Keratinocyte (primary cell): ENCODE measurements around the gene ERCC6.

ENCODE experiments used
- EZH2 ChIP-seq: IDR thresholded peaks from one replicate; pipeline ENCODE4 v1.6.1; 2012; ENCODE audit warnings: inconsistent platforms, mild to moderate bottlenecking, low read length, moderate library complexity
- TF ChIP-seq, protein P1 (sequence below), 3 experiments: IDR thresholded peaks in 1 of 3; conservative IDR thresholded peaks in 1 of 3; optimal IDR thresholded peaks in 1 of 3; 2 replicates in 2 of 3; 3 replicates in 1 of 3; pipeline versions ENCODE3 to v1.5.1; 2011; ENCODE audit warnings: low read length in 3 of 3, mild to moderate bottlenecking in 3 of 3, moderate library complexity in 2 of 3, control low read depth in 1 of 3, inconsistent platforms in 1 of 3; ENCODE audit not compliant: insufficient read depth in 2 of 3; ENCODE audit errors: extremely low read depth in 1 of 3

GRCh38 chr10:49559476-49559875 lies 20.6 kb upstream of the ERCC6 start:
- TF ChIP-seq, protein P1, sequence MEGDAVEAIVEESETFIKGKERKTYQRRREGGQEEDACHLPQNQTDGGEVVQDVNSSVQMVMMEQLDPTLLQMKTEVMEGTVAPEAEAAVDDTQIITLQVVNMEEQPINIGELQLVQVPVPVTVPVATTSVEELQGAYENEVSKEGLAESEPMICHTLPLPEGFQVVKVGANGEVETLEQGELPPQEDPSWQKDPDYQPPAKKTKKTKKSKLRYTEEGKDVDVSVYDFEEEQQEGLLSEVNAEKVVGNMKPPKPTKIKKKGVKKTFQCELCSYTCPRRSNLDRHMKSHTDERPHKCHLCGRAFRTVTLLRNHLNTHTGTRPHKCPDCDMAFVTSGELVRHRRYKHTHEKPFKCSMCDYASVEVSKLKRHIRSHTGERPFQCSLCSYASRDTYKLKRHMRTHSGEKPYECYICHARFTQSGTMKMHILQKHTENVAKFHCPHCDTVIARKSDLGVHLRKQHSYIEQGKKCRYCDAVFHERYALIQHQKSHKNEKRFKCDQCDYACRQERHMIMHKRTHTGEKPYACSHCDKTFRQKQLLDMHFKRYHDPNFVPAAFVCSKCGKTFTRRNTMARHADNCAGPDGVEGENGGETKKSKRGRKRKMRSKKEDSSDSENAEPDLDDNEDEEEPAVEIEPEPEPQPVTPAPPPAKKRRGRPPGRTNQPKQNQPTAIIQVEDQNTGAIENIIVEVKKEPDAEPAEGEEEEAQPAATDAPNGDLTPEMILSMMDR (optimal IDR thresholded peaks at IDR 0.05 in 1 of 3, IDR thresholded peaks at IDR 0.05 in 1 of 3, conservative IDR thresholded peaks at IDR 0.05 in 1 of 3; ENCODE audit: extremely low read depth in 1 of 3, insufficient read depth in 2 of 3, low read length in 3 of 3), result no peak
- no peak for TF ChIP-seq EZH2
